HEK293T (cell line): ENCODE data around the gene FAM98B.

Source experiments
- ARNT ChIP-seq: fragments of 450-650 bp; IDR thresholded peaks from 2 replicates; pipeline ENCODE4 v1.6.1; 2017; ENCODE audit warnings: mild to moderate bottlenecking
- ELF4 ChIP-seq: fragments of 450-650 bp; IDR thresholded peaks from 2 replicates; pipeline ENCODE4 v1.6.1; 2017; ENCODE audit warnings: antibody characterized with exemption
- FOXA1 ChIP-seq: fragments of 450-650 bp; IDR thresholded peaks from 2 replicates; pipeline ENCODE4 v1.6.1; 2016; ENCODE audit warnings: mild to moderate bottlenecking
- SP1 ChIP-seq: fragments of 450-650 bp; IDR thresholded peaks from 2 replicates; pipeline ENCODE4 v1.6.1; 2017
- SUZ12 ChIP-seq: fragments of 450-650 bp; IDR thresholded peaks from 2 replicates; pipeline ENCODE4 v1.6.1; 2016; ENCODE audit warnings: mild to moderate bottlenecking

DNA sequence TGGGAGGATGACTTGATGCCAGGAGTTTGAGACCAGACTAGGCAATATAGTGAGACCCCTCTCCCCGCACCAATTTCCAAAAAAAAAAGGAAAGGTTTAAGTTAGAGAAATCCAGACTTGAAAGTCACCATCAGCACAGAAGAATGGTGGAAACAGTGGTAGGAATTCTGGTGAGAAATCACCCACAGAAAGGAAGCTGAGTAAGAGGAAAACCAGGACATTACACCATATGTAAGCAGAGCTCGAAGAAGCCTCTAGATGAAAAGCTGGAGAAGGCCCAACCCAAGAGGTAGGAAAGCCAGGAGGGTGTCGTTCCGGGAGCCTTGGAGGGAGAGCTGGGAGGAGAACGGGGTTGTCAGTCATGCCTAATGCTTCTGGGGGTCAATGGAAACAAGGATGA, 70.2 kb downstream of the FAM98B start:
- TF ChIP-seq ARNT (no peak), SUZ12 (no peak), FOXA1 (no peak), ELF4 (no peak), SP1 (no peak)
